ENCODE measurements around the gene SLCO1C1. TPM values are rescaled to one million over a fixed set of nuclear protein-coding genes. Genes with fewer than 3 reads are reported as not detected.

The SLCO1C1 gene
- total and polyA plus RNA-seq, 10 donors, result 0.03 to 0.35 (median 0.13) TPM; not detected in 7

- Histone ChIP-seq H3K4me3 (no peak overlapping the region), H3K36me3 (no peaks in the 10 kb centered on the region), H3K27me3 (replicated peaks in 1 of 7) (no peaks in the 10 kb centered on the region), H3K9me3 (no peaks in the 10 kb centered on the region), H3K27ac (no peak overlapping the region), H3K4me1 (no peaks in the 10 kb centered on the region)
- no peak for DNase-seq
- intact Hi-C loops (cut with DNase I; ENCODE audit: low total_unique reads), result no loop called here
- WGBS, 5 donors, result 62 to 74% (median 64%) methylated on average over 1 of the region's 1 CpG
- TF ChIP-seq POLR2A (IDR thresholded peaks at IDR 0.05), result no peak
- no peak for TF ChIP-seq POLR2AphosphoS5 (IDR thresholded peaks at IDR 0.05)
- no peak for TF ChIP-seq CTCF (IDR thresholded peaks at IDR 0.05 in 8 of 11, conservative IDR thresholded peaks at IDR 0.05 in 3 of 11)
Observed at GRCh38 chr12:20701106-20701505, 6.0 kb downstream of the SLCO1C1 start.

- Histone ChIP-seq H3K27me3 (replicated peaks in 1 of 7) (no peaks in the 10 kb centered on the region), H3K4me3 (no peak overlapping the region), H3K9me3 (no peaks in the 10 kb centered on the region), H3K36me3 (no peaks in the 10 kb centered on the region), H3K27ac (no peak overlapping the region), H3K4me1 (no peaks in the 10 kb centered on the region)
- TF ChIP-seq POLR2AphosphoS5 (IDR thresholded peaks at IDR 0.05) (no peak), CTCF (IDR thresholded peaks at IDR 0.05 in 8 of 11, conservative IDR thresholded peaks at IDR 0.05 in 3 of 11) (no peak), POLR2A (IDR thresholded peaks at IDR 0.05) (no peak)
- DNase-seq, result no peak
- WGBS, 5 donors, result 56 to 68% (median 59%) methylated on average over 6 of the region's 6 CpGs
- intact Hi-C loops (cut with DNase I; ENCODE audit: low total_unique reads), result no loop called here
Observed at GRCh38 chr12:20704860-20705259, 9.7 kb downstream of the SLCO1C1 start.

- no peaks in the 10 kb centered on the region for H3K9me3 ChIP-seq
- no peak overlapping the region for H3K4me3 ChIP-seq
- H3K4me1 ChIP-seq, result no peaks in the 10 kb centered on the region
- WGBS, 5 donors, result 53 to 78% (median 70%) methylated on average over 3 of the region's 3 CpGs
- H3K27ac ChIP-seq, result no peak overlapping the region
- TF ChIP-seq POLR2A (IDR thresholded peaks at IDR 0.05), result no peak
- no peak for TF ChIP-seq POLR2AphosphoS5 (IDR thresholded peaks at IDR 0.05)
- no peak for TF ChIP-seq CTCF (IDR thresholded peaks at IDR 0.05 in 8 of 11, conservative IDR thresholded peaks at IDR 0.05 in 3 of 11)
- intact Hi-C loops (cut with DNase I; ENCODE audit: low total_unique reads), result no loop called here
- no peaks in the 10 kb centered on the region for H3K36me3 ChIP-seq
- no peaks in the 10 kb centered on the region for H3K27me3 ChIP-seq (replicated peaks in 1 of 7)
- no peak for DNase-seq
Observed at GRCh38 chr12:20711846-20712245, 16.7 kb downstream of the SLCO1C1 start.

GRCh38 chr12:20716037-20716436 lies 20.9 kb downstream of the SLCO1C1 start:
- Histone ChIP-seq H3K27me3 (replicated peaks in 1 of 7) (no peaks in the 10 kb centered on the region), H3K27ac (no peak overlapping the region), H3K4me3 (no peak overlapping the region), H3K9me3 (no peaks in the 10 kb centered on the region), H3K4me1 (no peaks in the 10 kb centered on the region), H3K36me3 (no peaks in the 10 kb centered on the region)
- intact Hi-C loops (cut with DNase I; ENCODE audit: low total_unique reads), result no loop called here
- TF ChIP-seq POLR2A (IDR thresholded peaks at IDR 0.05) (no peak), POLR2AphosphoS5 (IDR thresholded peaks at IDR 0.05) (no peak), CTCF (IDR thresholded peaks at IDR 0.05 in 8 of 11, conservative IDR thresholded peaks at IDR 0.05 in 3 of 11) (no peak)
- DNase-seq, result no peak
- 54 to 76% (median 59%) methylated on average over 2 of the region's 2 CpGs for WGBS, 5 donors
